HFF-Myc (cell line): ENCODE results near the gene CSTPP1.

Experiments used
- DNase-seq: peaks from one replicate; pipeline ENCODE4 v3.0.0-alpha.2; 2011; ENCODE audit warnings: low read depth; ENCODE audit errors: extremely low read depth
- H3K4me3 ChIP-seq: replicated peaks from 2 replicates; pipeline ENCODE4 v1.5.1; 2011; ENCODE audit warnings: low read depth, mild to moderate bottlenecking, control low read depth, low read length
- CTCF ChIP-seq: IDR thresholded peaks from 2 replicates; pipeline ENCODE4 v1.5.1; 2012; ENCODE audit warnings: mild to moderate bottlenecking, low read depth, low read length, control low read depth; ENCODE audit errors: missing control alignments

The CSTPP1 gene

GRCh38 chr11:47156951-47157350 lies 220.4 kb downstream of the CSTPP1 start:
- H3K4me3 ChIP-seq = no peak overlapping the region
- TF ChIP-seq CTCF = no peak
- no peak for DNase-seq

GRCh38 chr11:47157805-47158204 lies 221.2 kb downstream of the CSTPP1 start:
- DNase-seq = no peak
- H3K4me3 ChIP-seq = no peak overlapping the region
- no peak for TF ChIP-seq CTCF

- DNase-seq = no peak
- TF ChIP-seq CTCF = no peak
- no peak overlapping the region for H3K4me3 ChIP-seq
These were observed 221.7 kb downstream of the CSTPP1 start for GRCh38 chr11:47158242-47158641.

GRCh38 chr11:47160753-47161133 lies 224.2 kb downstream of the CSTPP1 start:
- TF ChIP-seq CTCF = no peak
- DNase-seq = no peak
- no peak overlapping the region for H3K4me3 ChIP-seq

- H3K4me3 ChIP-seq = no peak overlapping the region
- no peak for DNase-seq
- TF ChIP-seq CTCF = peak; percentile 92
These were observed 224.7 kb downstream of the CSTPP1 start for GRCh38 chr11:47161134-47161854.

GRCh38 chr11:47161890-47162289 lies 225.3 kb downstream of the CSTPP1 start:
- no peak overlapping the region for H3K4me3 ChIP-seq
- no peak for DNase-seq
- no peak for TF ChIP-seq CTCF

- no peak for TF ChIP-seq CTCF
- DNase-seq = no peak
- no peak overlapping the region for H3K4me3 ChIP-seq
These were observed 225.9 kb downstream of the CSTPP1 start for GRCh38 chr11:47162426-47162825.
